K562 (cell line): ENCODE data around the gene GCGR. TPM values are rescaled to one million over a fixed set of nuclear protein-coding genes. Genes with fewer than 3 reads are reported as not detected.

Experiments used
- ATAC-seq: fragments of 200-7000 bp; cut with Tn5 transposase; 3 replicates; pipeline ENCODE4 v1.9.1; 2020; ENCODE audit warnings: moderate library complexity
- BruUV-seq: library from RNA; stranded (reverse); fragments of 400-500 nt; replicated peaks from 2 replicates; lab custom pipeline; 2021; lab: Mats Ljungman, UMichigan
- CTCF ChIA-PET: fragments of 300-600 bp; formaldehyde crosslinking; extraction: SDS; loops from one replicate; lab custom pipeline; 2021; ENCODE audit warnings: low intra/inter-chr PET ratio; lab: Yijun Ruan, JAX
- POLR2A ChIA-PET: fragments of 300-600, 350-650 bp; sonication (Branson Sonifier 250); formaldehyde crosslinking; extraction: SDS; loops from one replicate; lab custom pipeline; 2021; ENCODE audit warnings: antibody characterized with exemption, inconsistent platforms; lab: Yijun Ruan, JAX
- DNase-seq, 4 experiments: peaks; one replicate each; pipeline versions ENCODE4 v3.0.0 to v3.0.0-alpha.2; 2011 to 2018; ENCODE audit warnings: low spot score in 3 of 4, mixed read lengths in 3 of 4; ENCODE audit errors: extremely low read depth in 1 of 4
- FAIRE-seq: peaks from 2 replicates; lab custom pipeline; 2011; peaks lifted over from hg19 to GRCh38; lab: Jason Lieb, UNC
- H2AFZ ChIP-seq: 2 replicates; pipeline ENCODE4 v1.6.0; 2011; ENCODE audit warnings: low read depth, low read length, control low read depth, inconsistent platforms
- H3K27ac ChIP-seq: fragments of 200-600 bp; 3 replicates; pipeline ENCODE4 v1.8.0; 2011; ENCODE audit warnings: low read depth, mild to moderate bottlenecking, control low read depth, inconsistent platforms, low read length, moderate library complexity, mixed read lengths; ENCODE audit errors: extremely low read depth
- H3K27me3 ChIP-seq, 2 experiments: fragments of 300-600 bp in 1 of 2; 2 replicates in 1 of 2; 3 replicates in 1 of 2; pipeline versions ENCODE4 v1.6.0 to v1.8.0; 2011; ENCODE audit warnings: inconsistent platforms in 2 of 2, low read length in 2 of 2, mild to moderate bottlenecking in 1 of 2, mixed read lengths in 1 of 2, moderate library complexity in 1 of 2; ENCODE audit not compliant: control insufficient read depth in 2 of 2, insufficient read depth in 2 of 2
- H3K36me3 ChIP-seq: fragments of 300-600 bp; 3 replicates; pipeline ENCODE4 v1.8.0; 2011; ENCODE audit warnings: mild to moderate bottlenecking, low read length, inconsistent platforms; ENCODE audit not compliant: control insufficient read depth, insufficient read depth
- H3K4me1 ChIP-seq, 2 experiments: fragments of 200-600 bp in 1 of 2; replicated peaks in 1 of 2; 2 replicates in 1 of 2; 3 replicates in 1 of 2; pipeline versions ENCODE4 v1.5.1 to v1.8.0; 2011; ENCODE audit warnings: inconsistent platforms in 2 of 2, low read length in 2 of 2, mild to moderate bottlenecking in 1 of 2, mixed read lengths in 1 of 2, moderate library complexity in 1 of 2; ENCODE audit not compliant: control insufficient read depth in 2 of 2, insufficient read depth in 2 of 2
- H3K4me2 ChIP-seq: 2 replicates; pipeline ENCODE4 v1.6.1; 2011; ENCODE audit warnings: low read length, control low read depth, inconsistent platforms, mixed read lengths; ENCODE audit not compliant: insufficient read depth
- H3K4me3 ChIP-seq: fragments of 200-600 bp; sonication (generic), shearing (Covaris generic); 2 replicates; pipeline ENCODE4 v1.5.1; 2016; ENCODE audit warnings: control low read depth, inconsistent platforms
- H3K79me2 ChIP-seq: fragments of 200-600 bp; 3 replicates; pipeline ENCODE4 v1.8.0; 2011; ENCODE audit warnings: low read length, inconsistent platforms; ENCODE audit not compliant: control insufficient read depth, insufficient read depth
- H3K9ac ChIP-seq, 2 experiments: 2 replicates each; pipeline versions ENCODE4 v1.6.0 to v1.6.1; 2011; ENCODE audit warnings: low read depth in 2 of 2, low read length in 2 of 2, control low read depth in 1 of 2, inconsistent platforms in 1 of 2, mild to moderate bottlenecking in 1 of 2, mixed read lengths in 1 of 2; ENCODE audit not compliant: insufficient read depth in 1 of 2
- H3K9me1 ChIP-seq: one replicate; pipeline ENCODE4 v1.6.0; 2011; ENCODE audit warnings: inconsistent platforms, mild to moderate bottlenecking, low read length, moderate library complexity; ENCODE audit not compliant: control insufficient read depth, insufficient read depth
- H3K9me3 ChIP-seq: replicated peaks from 2 replicates; pipeline ENCODE4 v1.5.1; 2011; ENCODE audit warnings: low read depth, low read length, inconsistent platforms; ENCODE audit not compliant: control insufficient read depth, insufficient read depth
- H4K20me1 ChIP-seq: replicated peaks from 2 replicates; pipeline ENCODE4 v1.6.1; 2011; ENCODE audit warnings: low read length, inconsistent platforms, mixed read lengths; ENCODE audit not compliant: control insufficient read depth, insufficient read depth
- POLR2G ChIP-seq: fragments of 200-400 bp; formaldehyde crosslinking; IDR thresholded peaks from 2 replicates; pipeline ENCODE4 v1.6.1; 2017; ENCODE audit warnings: low read depth, mild to moderate bottlenecking, antibody characterized with exemption, low read length, moderate library complexity
- RBFOX2 ChIP-seq: fragments of 200-400 bp; formaldehyde crosslinking; IDR thresholded peaks from 2 replicates; pipeline ENCODE4 v1.6.1; 2017; ENCODE audit warnings: low read depth, mild to moderate bottlenecking, low read length, moderate library complexity
- WGBS: fragments of 100-300 bp; shearing (Covaris generic); methylation state at CpG from one replicate; pipeline ENCODE4 v1.1.6; 2016; ENCODE audit warnings: low coverage, mixed read lengths; ENCODE audit not compliant: insufficient coverage; ENCODE audit errors: missing lambda C conversion rate; 5-methylcytosine and 5-hydroxymethylcytosine counted together
- in situ Hi-C: fragments of 300-500 bp; cut with MboI; formaldehyde crosslinking; loops from 4 replicates; pipeline ENCODE4 v1.15.0; 2018; ENCODE audit warnings: inconsistent platforms, mixed read lengths
- intact Hi-C: fragments of 100-400 bp; cut with micrococcal nuclease; formaldehyde crosslinking; loops from 2 replicates; pipeline ENCODE4 v1.14.2; 2022
- polyA plus RNA-seq, 8 experiments: library from polyadenylated mRNA; depleted of rRNA in 4 of 8; stranded (reverse) in 5 of 8; unstranded in 3 of 8; fragments of >200 nt; fragmentation: Nextera tagmentation in 2 of 8; fragmentation: Illumina TruSeq in 1 of 8; extraction: Ambion mirVana in 2 of 8; extraction: Trizol in 1 of 8; gene quantifications; 2 replicates each; pipeline versions ENCODE4 v1.2.1 to v1.2.3, GENCODE V29; 2011 to 2014; ENCODE audit warnings: inconsistent platforms in 1 of 8, missing spikeins in 1 of 8
- total RNA-seq, 7 experiments: library from RNA; depleted of rRNA in 6 of 7; stranded (reverse); fragments of >200 nt in 6 of 7; fragmentation: Illumina TruSeq in 2 of 7; extraction: Trizol in 2 of 7; gene quantifications; 2 replicates each; pipeline versions ENCODE4 v1.2.1 to v1.2.3, GENCODE V29; 2011 to 2021; ENCODE audit warnings: low replicate concordance in 1 of 7
- TF ChIP-seq, protein P1 (sequence below), 2 experiments: fragments of 450-650 bp in 1 of 2; IDR thresholded peaks; 2 replicates each; pipeline ENCODE4 v1.6.1; 2011 to 2017; ENCODE audit warnings: low read depth in 2 of 2, antibody characterized with exemption in 1 of 2, borderline replicate concordance in 1 of 2, low read length in 1 of 2, mild to moderate bottlenecking in 1 of 2, mixed read lengths in 1 of 2; ENCODE audit not compliant: control insufficient read depth in 1 of 2
- TF ChIP-seq, protein P2 (sequence below): sonication (generic); formaldehyde crosslinking; IDR thresholded peaks from 2 replicates; pipeline ENCODE4 v1.8.0; 2023; ENCODE audit warnings: mild to moderate bottlenecking, missing genetic modification reagents

The GCGR gene
- total and polyA plus RNA-seq, 9 of the 15 experiments (the other 6 are each of a cell fraction or from before 2014, with no cell fraction given): not detected

DNA sequence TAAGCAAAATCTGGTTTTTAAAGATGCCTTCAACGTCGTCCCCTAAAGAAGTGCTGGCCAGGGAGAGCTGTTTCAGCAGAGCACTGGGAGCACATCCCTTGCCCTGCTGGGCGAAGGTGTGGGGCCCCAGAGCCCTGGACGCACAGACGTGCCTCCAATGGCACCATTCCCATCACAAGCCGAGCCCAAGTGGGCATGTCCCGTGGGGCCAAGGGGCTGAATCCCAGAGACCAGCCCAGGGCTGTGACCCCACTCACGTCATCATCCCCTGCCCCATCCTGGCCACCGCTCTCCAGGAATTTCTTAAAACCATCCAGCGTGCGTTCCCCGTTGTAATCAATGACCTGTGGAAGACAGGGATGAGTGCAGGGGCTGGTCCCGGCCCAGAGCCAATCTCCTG, 40.9 kb downstream of the GCGR start:
- CTCF ChIA-PET: no interaction called here
- 94% methylated on average over 11 of the region's 13 CpGs for WGBS

More for the DNA sequence above, 40.9 kb downstream of the GCGR start:
- peaks cover 66% of the 10 kb centered on the region; the same call in 2 of the 3 replicates for H3K36me3 ChIP-seq
- no peaks in the 10 kb centered on the region for H3K9me1 ChIP-seq
- peaks cover 13% of the 10 kb centered on the region for H4K20me1 ChIP-seq
- no TSS peak for BruUV-seq
- TF ChIP-seq POLR2G: peak; percentile 69
- TF ChIP-seq, protein P1, sequence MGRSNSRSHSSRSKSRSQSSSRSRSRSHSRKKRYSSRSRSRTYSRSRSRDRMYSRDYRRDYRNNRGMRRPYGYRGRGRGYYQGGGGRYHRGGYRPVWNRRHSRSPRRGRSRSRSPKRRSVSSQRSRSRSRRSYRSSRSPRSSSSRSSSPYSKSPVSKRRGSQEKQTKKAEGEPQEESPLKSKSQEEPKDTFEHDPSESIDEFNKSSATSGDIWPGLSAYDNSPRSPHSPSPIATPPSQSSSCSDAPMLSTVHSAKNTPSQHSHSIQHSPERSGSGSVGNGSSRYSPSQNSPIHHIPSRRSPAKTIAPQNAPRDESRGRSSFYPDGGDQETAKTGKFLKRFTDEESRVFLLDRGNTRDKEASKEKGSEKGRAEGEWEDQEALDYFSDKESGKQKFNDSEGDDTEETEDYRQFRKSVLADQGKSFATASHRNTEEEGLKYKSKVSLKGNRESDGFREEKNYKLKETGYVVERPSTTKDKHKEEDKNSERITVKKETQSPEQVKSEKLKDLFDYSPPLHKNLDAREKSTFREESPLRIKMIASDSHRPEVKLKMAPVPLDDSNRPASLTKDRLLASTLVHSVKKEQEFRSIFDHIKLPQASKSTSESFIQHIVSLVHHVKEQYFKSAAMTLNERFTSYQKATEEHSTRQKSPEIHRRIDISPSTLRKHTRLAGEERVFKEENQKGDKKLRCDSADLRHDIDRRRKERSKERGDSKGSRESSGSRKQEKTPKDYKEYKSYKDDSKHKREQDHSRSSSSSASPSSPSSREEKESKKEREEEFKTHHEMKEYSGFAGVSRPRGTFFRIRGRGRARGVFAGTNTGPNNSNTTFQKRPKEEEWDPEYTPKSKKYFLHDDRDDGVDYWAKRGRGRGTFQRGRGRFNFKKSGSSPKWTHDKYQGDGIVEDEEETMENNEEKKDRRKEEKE (IDR thresholded peaks at IDR 0.05; ENCODE audit: borderline replicate concordance in 1 of 2, control insufficient read depth in 1 of 2, low read depth in 2 of 2, low read length in 1 of 2): no peak
- peak; percentile 41 for TF ChIP-seq RBFOX2
- TF ChIP-seq, protein P2, sequence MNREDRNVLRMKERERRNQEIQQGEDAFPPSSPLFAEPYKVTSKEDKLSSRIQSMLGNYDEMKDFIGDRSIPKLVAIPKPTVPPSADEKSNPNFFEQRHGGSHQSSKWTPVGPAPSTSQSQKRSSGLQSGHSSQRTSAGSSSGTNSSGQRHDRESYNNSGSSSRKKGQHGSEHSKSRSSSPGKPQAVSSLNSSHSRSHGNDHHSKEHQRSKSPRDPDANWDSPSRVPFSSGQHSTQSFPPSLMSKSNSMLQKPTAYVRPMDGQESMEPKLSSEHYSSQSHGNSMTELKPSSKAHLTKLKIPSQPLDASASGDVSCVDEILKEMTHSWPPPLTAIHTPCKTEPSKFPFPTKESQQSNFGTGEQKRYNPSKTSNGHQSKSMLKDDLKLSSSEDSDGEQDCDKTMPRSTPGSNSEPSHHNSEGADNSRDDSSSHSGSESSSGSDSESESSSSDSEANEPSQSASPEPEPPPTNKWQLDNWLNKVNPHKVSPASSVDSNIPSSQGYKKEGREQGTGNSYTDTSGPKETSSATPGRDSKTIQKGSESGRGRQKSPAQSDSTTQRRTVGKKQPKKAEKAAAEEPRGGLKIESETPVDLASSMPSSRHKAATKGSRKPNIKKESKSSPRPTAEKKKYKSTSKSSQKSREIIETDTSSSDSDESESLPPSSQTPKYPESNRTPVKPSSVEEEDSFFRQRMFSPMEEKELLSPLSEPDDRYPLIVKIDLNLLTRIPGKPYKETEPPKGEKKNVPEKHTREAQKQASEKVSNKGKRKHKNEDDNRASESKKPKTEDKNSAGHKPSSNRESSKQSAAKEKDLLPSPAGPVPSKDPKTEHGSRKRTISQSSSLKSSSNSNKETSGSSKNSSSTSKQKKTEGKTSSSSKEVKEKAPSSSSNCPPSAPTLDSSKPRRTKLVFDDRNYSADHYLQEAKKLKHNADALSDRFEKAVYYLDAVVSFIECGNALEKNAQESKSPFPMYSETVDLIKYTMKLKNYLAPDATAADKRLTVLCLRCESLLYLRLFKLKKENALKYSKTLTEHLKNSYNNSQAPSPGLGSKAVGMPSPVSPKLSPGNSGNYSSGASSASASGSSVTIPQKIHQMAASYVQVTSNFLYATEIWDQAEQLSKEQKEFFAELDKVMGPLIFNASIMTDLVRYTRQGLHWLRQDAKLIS (CRISPR knock-in tag): no peak
- H2AFZ ChIP-seq: no peak overlapping the region
- ATAC-seq (no peak), FAIRE-seq (no peak), DNase-seq (no peak)
- H3K9ac ChIP-seq: no peak overlapping the region
- no peak overlapping the region for H3K4me2 ChIP-seq
- H3K4me1 ChIP-seq: peaks cover 0 to 40% of the 10 kb centered on the region in 2 experiments; a peak in 2 of 5 replicates
- in situ Hi-C loops (no loop called here), intact Hi-C loops (no loop called here)
- no peaks in the 10 kb centered on the region for H3K9me3 ChIP-seq
- H3K4me3 ChIP-seq: no peak overlapping the region
- H3K79me2 ChIP-seq: no peaks in the 10 kb centered on the region
- H3K27ac ChIP-seq: no peak overlapping the region
- H3K27me3 ChIP-seq: no peaks in the 10 kb centered on the region
- POLR2A ChIA-PET: interaction anchor here (1.6 to 8.0 kb wide), 3 partner anchors 8 to 20 kb away, joined by 5 to 85 read pairs (median 6); partner anchors contain the start of gene MCRIP1
